IMR-90 (cell line): ENCODE results near the gene SLC17A8. TPM values are rescaled to one million over a fixed set of nuclear protein-coding genes. Genes with fewer than 3 reads are reported as not detected.

Source experiments
- polyA plus RNA-seq, 3 experiments: library from polyadenylated mRNA; depleted of rRNA; stranded (reverse); fragments of >200 nt; gene quantifications; 2 replicates each; pipeline ENCODE4 v1.2.3, GENCODE V29; 2012; ENCODE audit warnings: low replicate concordance in 1 of 3
- total RNA-seq: library from RNA; depleted of rRNA; stranded (reverse); fragments of >200 nt; gene quantifications from 2 replicates; pipeline ENCODE4 v1.2.3, GENCODE V29; 2012; rRNA removed

The SLC17A8 gene
- total and polyA plus RNA-seq, 2 of the 4 experiments (the other 2 are of a cell fraction) = not detected

Other genes starting within 250 kb of the SLC17A8 start
- 38.7 and 44.7 TPM in 2 replicates for gene BLTP3B, start 214.2 kb upstream of the SLC17A8 start, total RNA-seq
- gene BLTP3B, start 214.2 kb upstream of the SLC17A8 start, polyA plus RNA-seq (2012; rRNA removed) = 8.9 and 10.6 TPM in 2 replicates
- 10.2 and 20.6 TPM in 2 replicates for gene ACTR6, start 156.3 kb upstream of the SLC17A8 start, total RNA-seq
- gene ACTR6, start 156.3 kb upstream of the SLC17A8 start, polyA plus RNA-seq (2012; rRNA removed) = 9.7 and 14.5 TPM in 2 replicates
- gene DEPDC4, start 90.0 kb upstream of the SLC17A8 start, total RNA-seq = 0.72 and 7.5 TPM in 2 replicates
- gene DEPDC4, start 90.0 kb upstream of the SLC17A8 start, polyA plus RNA-seq (2012; rRNA removed) = 0.39 and 0.79 TPM in 2 replicates
- 52.0 and 67.2 TPM in 2 replicates for gene SCYL2, start 89.9 kb upstream of the SLC17A8 start, total RNA-seq
- gene SCYL2, start 89.9 kb upstream of the SLC17A8 start, polyA plus RNA-seq (2012; rRNA removed) = 13.3 and 15.3 TPM in 2 replicates
- not detected in 2 replicates for gene NR1H4, start 116.8 kb downstream of the SLC17A8 start, total RNA-seq
- not detected in 2 replicates for gene NR1H4, start 116.8 kb downstream of the SLC17A8 start, polyA plus RNA-seq (2012; rRNA removed)
- gene GAS2L3, start 216.6 kb downstream of the SLC17A8 start, total RNA-seq = 15.6 and 27.2 TPM in 2 replicates
- gene GAS2L3, start 216.6 kb downstream of the SLC17A8 start, polyA plus RNA-seq (2012; rRNA removed) = 4.7 and 5.2 TPM in 2 replicates